Measurements from ENCODE around the gene OPTC. TPM values are rescaled to one million over a fixed set of nuclear protein-coding genes. Genes with fewer than 3 reads are reported as not detected.
A peak's percentile ranks its signal among the peaks of the same experiment; 100 is the strongest.

OPTC gene
- polyA plus RNA-seq, 2 of the 4 experiments (the other 2 are of a cell fraction) = not detected

DNA sequence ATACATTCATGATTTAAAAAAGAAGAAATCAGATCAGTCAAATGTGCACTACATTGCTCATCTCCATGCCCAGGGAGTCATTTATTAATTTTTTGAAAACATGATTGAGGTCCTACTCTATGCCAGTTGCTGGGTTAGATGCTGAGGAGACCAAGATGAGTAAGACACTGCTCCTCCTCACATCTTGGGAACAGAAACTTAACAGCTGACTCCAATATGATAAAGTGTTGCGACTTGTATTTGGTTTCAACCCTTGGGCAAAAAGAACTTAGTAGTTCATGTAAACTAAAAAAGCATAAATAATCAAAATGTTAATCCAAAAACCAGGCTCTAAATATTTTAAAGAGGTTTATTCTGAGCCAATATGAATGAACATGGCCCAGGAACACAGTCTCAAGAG lies 56.9 kb downstream of the OPTC start (continued):
- TF ChIP-seq, protein P1, sequence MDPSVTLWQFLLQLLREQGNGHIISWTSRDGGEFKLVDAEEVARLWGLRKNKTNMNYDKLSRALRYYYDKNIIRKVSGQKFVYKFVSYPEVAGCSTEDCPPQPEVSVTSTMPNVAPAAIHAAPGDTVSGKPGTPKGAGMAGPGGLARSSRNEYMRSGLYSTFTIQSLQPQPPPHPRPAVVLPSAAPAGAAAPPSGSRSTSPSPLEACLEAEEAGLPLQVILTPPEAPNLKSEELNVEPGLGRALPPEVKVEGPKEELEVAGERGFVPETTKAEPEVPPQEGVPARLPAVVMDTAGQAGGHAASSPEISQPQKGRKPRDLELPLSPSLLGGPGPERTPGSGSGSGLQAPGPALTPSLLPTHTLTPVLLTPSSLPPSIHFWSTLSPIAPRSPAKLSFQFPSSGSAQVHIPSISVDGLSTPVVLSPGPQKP (IDR thresholded peaks at IDR 0.05; ENCODE audit: low read depth, low read length) = no peak
- TF ChIP-seq ZSCAN20 (CRISPR knock-in tag; IDR thresholded peaks at IDR 0.05) = no peak
- no peak for TF ChIP-seq MAZ (IDR thresholded peaks at IDR 0.05; ENCODE audit: borderline replicate concordance, low read depth, low read length)
- no peak for TF ChIP-seq KDM1A (IDR thresholded peaks at IDR 0.05; ENCODE audit: low read depth)
- TF ChIP-seq, protein P2, sequence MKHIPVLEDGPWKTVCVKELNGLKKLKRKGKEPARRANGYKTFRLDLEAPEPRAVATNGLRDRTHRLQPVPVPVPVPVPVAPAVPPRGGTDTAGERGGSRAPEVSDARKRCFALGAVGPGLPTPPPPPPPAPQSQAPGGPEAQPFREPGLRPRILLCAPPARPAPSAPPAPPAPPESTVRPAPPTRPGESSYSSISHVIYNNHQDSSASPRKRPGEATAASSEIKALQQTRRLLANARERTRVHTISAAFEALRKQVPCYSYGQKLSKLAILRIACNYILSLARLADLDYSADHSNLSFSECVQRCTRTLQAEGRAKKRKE (CRISPR knock-in tag; IDR thresholded peaks at IDR 0.05; ENCODE audit: low read depth) = no peak

DNA sequence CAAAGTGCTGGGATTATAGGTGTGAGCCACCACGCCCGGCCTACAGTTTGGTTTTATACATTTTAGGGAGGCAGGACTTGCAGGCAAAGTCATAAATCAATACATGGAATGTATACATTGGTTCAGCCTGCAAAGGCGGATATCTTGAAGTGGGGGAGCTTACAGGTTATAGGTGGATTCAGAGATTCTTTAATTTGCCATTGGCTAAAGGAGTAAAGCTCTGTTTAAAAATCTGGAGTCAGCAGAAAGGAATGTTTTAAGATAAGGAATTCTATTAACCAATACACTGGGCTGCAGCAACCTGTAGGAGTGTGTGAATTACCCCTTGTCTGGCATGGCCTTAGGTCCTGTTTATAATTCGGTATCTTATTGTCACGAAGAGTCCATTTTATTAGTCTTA lies 57.6 kb downstream of the OPTC start:
- Histone ChIP-seq H3K4me2 (no peak overlapping the region), H3K4me3 (no peak overlapping the region), H3K4me1 (peaks cover 11% of the 10 kb centered on the region), H3K9me3 (no peaks in the 10 kb centered on the region), H3K27ac (no peak overlapping the region)
- ATAC-seq = peak in 1 of 2 experiments; percentile 38; a peak in 2 of 6 replicates
- WGBS (ENCODE audit: missing lambda C conversion rate) = 71% methylated on average over 5 of the region's 5 CpGs
- no peak for FAIRE-seq
- TF ChIP-seq CBX2 (IDR thresholded peaks at IDR 0.05; ENCODE audit: borderline replicate concordance, low read depth) (no peak), FOSL2 (IDR thresholded peaks at IDR 0.05) (no peak), FOSL2 (CRISPR knock-in tag; IDR thresholded peaks at IDR 0.05) (no peak), ZNF302 (CRISPR knock-in tag; IDR thresholded peaks at IDR 0.05) (no peak), SMC3 (IDR thresholded peaks at IDR 0.05) (no peak), JUNB (IDR thresholded peaks at IDR 0.05) (no peak), MAFK (IDR thresholded peaks at IDR 0.05; ENCODE audit: partially characterized antibody) (no peak)
- TF ChIP-seq, protein P1 (IDR thresholded peaks at IDR 0.05; ENCODE audit: low read depth, low read length) = no peak
- TF ChIP-seq, protein P3, sequence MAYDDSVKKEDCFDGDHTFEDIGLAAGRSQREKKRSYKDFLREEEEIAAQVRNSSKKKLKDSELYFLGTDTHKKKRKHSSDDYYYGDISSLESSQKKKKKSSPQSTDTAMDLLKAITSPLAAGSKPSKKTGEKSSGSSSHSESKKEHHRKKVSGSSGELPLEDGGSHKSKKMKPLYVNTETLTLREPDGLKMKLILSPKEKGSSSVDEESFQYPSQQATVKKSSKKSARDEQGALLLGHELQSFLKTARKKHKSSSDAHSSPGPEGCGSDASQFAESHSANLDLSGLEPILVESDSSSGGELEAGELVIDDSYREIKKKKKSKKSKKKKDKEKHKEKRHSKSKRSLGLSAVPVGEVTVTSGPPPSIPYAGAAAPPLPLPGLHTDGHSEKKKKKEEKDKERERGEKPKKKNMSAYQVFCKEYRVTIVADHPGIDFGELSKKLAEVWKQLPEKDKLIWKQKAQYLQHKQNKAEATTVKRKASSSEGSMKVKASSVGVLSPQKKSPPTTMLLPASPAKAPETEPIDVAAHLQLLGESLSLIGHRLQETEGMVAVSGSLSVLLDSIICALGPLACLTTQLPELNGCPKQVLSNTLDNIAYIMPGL (CRISPR knock-in tag; IDR thresholded peaks at IDR 0.05; ENCODE audit: borderline replicate concordance) = no peak
- TF ChIP-seq, protein P4, sequence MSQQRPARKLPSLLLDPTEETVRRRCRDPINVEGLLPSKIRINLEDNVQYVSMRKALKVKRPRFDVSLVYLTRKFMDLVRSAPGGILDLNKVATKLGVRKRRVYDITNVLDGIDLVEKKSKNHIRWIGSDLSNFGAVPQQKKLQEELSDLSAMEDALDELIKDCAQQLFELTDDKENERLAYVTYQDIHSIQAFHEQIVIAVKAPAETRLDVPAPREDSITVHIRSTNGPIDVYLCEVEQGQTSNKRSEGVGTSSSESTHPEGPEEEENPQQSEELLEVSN (IDR thresholded peaks at IDR 0.05; ENCODE audit: borderline replicate concordance, low read depth) = no peak
- TF ChIP-seq, protein P5, sequence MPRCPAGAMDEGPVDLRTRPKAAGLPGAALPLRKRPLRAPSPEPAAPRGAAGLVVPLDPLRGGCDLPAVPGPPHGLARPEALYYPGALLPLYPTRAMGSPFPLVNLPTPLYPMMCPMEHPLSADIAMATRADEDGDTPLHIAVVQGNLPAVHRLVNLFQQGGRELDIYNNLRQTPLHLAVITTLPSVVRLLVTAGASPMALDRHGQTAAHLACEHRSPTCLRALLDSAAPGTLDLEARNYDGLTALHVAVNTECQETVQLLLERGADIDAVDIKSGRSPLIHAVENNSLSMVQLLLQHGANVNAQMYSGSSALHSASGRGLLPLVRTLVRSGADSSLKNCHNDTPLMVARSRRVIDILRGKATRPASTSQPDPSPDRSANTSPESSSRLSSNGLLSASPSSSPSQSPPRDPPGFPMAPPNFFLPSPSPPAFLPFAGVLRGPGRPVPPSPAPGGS (IDR thresholded peaks at IDR 0.05) = no peak
- ChIA-PET CTCF (interaction anchor here (0.6 kb wide), 1 partner anchor 284 kb away, joined by 3 read pairs; no protein-coding TSS in a partner anchor), POLR2A (no interaction called here)
- DNase-seq (ENCODE audit: low read depth in 1 of 2, low spot score in 1 of 2) = no peak

DNA sequence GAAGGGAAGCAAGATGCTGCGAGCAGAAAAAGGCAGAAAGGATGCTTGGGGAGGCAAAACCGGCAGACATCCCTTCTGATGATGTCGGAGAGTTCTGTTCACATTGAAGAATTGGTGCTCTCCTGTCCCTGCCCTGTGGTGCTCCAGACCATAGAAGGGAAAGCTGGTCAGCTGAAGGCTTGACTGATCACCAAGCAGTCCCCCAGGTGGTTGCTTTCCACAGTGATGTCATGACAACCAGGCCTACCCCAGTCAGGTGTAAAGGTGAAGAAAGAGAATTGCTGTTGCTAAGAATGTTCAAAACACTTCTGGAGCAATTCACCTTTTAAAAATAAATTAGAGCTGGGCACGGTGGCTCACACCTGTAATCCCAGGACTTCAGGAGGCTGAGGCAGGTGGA lies 59.5 kb downstream of the OPTC start:
- ATAC-seq (no peak), FAIRE-seq (no peak), DNase-seq (ENCODE audit: low read depth in 1 of 2, low spot score in 1 of 2) (no peak)
- CTCF ChIA-PET = interaction anchor here (0.7 to 1.3 kb wide), 4 partner anchors 15 to 149 kb away, joined by 3 to 7 read pairs (median 3); no protein-coding TSS in a partner anchor
- no peak overlapping the region for H3K4me3 ChIP-seq
- peaks cover 29% of the 10 kb centered on the region for H3K4me1 ChIP-seq
- H3K9me3 ChIP-seq = no peaks in the 10 kb centered on the region
- TF ChIP-seq MAFK (IDR thresholded peaks at IDR 0.05; ENCODE audit: partially characterized antibody) (no peak), KDM5A (IDR thresholded peaks at IDR 0.05) (no peak), TFCP2L1 (CRISPR knock-in tag; IDR thresholded peaks at IDR 0.05) (no peak), BHLHE40 (IDR thresholded peaks at IDR 0.05; ENCODE audit: low read depth, low read length) (no peak)
- TF ChIP-seq, protein P6, sequence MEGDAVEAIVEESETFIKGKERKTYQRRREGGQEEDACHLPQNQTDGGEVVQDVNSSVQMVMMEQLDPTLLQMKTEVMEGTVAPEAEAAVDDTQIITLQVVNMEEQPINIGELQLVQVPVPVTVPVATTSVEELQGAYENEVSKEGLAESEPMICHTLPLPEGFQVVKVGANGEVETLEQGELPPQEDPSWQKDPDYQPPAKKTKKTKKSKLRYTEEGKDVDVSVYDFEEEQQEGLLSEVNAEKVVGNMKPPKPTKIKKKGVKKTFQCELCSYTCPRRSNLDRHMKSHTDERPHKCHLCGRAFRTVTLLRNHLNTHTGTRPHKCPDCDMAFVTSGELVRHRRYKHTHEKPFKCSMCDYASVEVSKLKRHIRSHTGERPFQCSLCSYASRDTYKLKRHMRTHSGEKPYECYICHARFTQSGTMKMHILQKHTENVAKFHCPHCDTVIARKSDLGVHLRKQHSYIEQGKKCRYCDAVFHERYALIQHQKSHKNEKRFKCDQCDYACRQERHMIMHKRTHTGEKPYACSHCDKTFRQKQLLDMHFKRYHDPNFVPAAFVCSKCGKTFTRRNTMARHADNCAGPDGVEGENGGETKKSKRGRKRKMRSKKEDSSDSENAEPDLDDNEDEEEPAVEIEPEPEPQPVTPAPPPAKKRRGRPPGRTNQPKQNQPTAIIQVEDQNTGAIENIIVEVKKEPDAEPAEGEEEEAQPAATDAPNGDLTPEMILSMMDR (IDR thresholded peaks at IDR 0.05) = no peak
- TF ChIP-seq, protein P7, sequence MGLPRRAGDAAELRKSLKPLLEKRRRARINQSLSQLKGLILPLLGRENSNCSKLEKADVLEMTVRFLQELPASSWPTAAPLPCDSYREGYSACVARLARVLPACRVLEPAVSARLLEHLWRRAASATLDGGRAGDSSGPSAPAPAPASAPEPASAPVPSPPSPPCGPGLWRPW (IDR thresholded peaks at IDR 0.05) = no peak
- TF ChIP-seq, protein P2 (CRISPR knock-in tag; IDR thresholded peaks at IDR 0.05; ENCODE audit: low read depth) = no peak
- H3K4me2 ChIP-seq = no peak overlapping the region
- 81% methylated on average over 4 of the region's 4 CpGs for WGBS (ENCODE audit: missing lambda C conversion rate)
- no peak overlapping the region for H3K27ac ChIP-seq
- POLR2A ChIA-PET = interaction anchor here (0.6 kb wide), 1 partner anchor 79 kb away, joined by 5 read pairs; no protein-coding TSS in a partner anchor

Measured in A549 (cell line).